H1 (cell line): Measurements from ENCODE around the gene MTFR1L. TPM values are rescaled to one million over a fixed set of nuclear protein-coding genes. Genes with fewer than 3 reads are reported as not detected.

Source experiments
- BACH1 ChIP-seq: IDR thresholded peaks from 2 replicates; pipeline ENCODE4 v1.6.1; 2012; ENCODE audit warnings: low read length, improper control_type of control experiment
- CBX8 ChIP-seq: fragments of 300-800, 300-1000 bp; sonication (generic); IDR thresholded peaks from 2 replicates; pipeline ENCODE4 v1.7.1; 2016; ENCODE audit warnings: low read depth, low read length, borderline replicate concordance
- CTCF ChIP-seq, 3 experiments: IDR thresholded peaks; 1 replicate in 2 of 3; 2 replicates in 1 of 3; pipeline versions ENCODE4 v1.5.1 to v1.6.1; 2011; ENCODE audit warnings: low read length in 3 of 3, mild to moderate bottlenecking in 3 of 3, inconsistent platforms in 2 of 3, low read depth in 1 of 3, moderate library complexity in 1 of 3; ENCODE audit not compliant: insufficient read depth in 1 of 3; ENCODE audit errors: control extremely low read depth in 1 of 3
- HDAC6 ChIP-seq: IDR thresholded peaks from one replicate; pipeline ENCODE4 v1.7.1; 2012; ENCODE audit warnings: low read depth, mild to moderate bottlenecking, inconsistent platforms, low read length, moderate library complexity
- JUND ChIP-seq: IDR thresholded peaks from 2 replicates; pipeline ENCODE4 v1.6.1; 2011; ENCODE audit warnings: mild to moderate bottlenecking, improper control_type of control experiment, low read length
- RXRA ChIP-seq: IDR thresholded peaks from 2 replicates; pipeline ENCODE4 v1.6.1; 2011; ENCODE audit warnings: low read depth, mild to moderate bottlenecking, low read length, moderate library complexity; ENCODE audit not compliant: insufficient read depth
- SAP30 ChIP-seq: fragments of 300-600 bp; sonication (generic); IDR thresholded peaks from 2 replicates; pipeline ENCODE4 v1.7.1; 2012; ENCODE audit warnings: low read length, moderate library complexity, mild to moderate bottlenecking, inconsistent platforms; ENCODE audit not compliant: insufficient read depth, insufficient replicate concordance
- SP1 ChIP-seq: IDR thresholded peaks from 2 replicates; pipeline ENCODE4 v1.6.1; 2011; ENCODE audit warnings: low read depth, low read length
- SUZ12 ChIP-seq: fragments of 200-600 bp; sonication (generic); IDR thresholded peaks from 2 replicates; pipeline ENCODE4 v1.6.1; 2012; ENCODE audit warnings: mild to moderate bottlenecking, inconsistent platforms, low read length, moderate library complexity, mixed read lengths
- TCF12 ChIP-seq: IDR thresholded peaks from 2 replicates; pipeline ENCODE4 v1.6.1; 2011; ENCODE audit warnings: low read depth, mild to moderate bottlenecking, low read length
- YY1 ChIP-seq: IDR thresholded peaks from 2 replicates; pipeline ENCODE4 v1.6.1; 2011; ENCODE audit warnings: low read depth, mild to moderate bottlenecking, low read length
- polyA plus RNA-seq, 7 experiments: library from polyadenylated mRNA; depleted of rRNA in 3 of 7; stranded (reverse) in 5 of 7; unstranded in 2 of 7; fragments of >200 nt in 5 of 7; fragments of 200-250 nt in 2 of 7; gene quantifications; 1 replicate in 5 of 7; 2 replicates in 1 of 7; 4 replicates in 1 of 7; pipeline versions ENCODE4 v1.2.1 to v1.2.3, GENCODE V29; 2011 to 2013; ENCODE audit warnings: missing spikeins in 2 of 7, mixed read lengths in 2 of 7
- total RNA-seq: library from RNA; stranded (reverse); fragmentation: NEBNext Ultra II Directional; extraction: Animal tissue kit (Norgen Biotek cat#: 25700); gene quantifications from 2 replicates; pipeline ENCODE4 v1.2.1, GENCODE V29; 2021

Gene MTFR1L
- total and polyA plus RNA-seq, 2 of the 8 experiments (the other 6 are each of a cell fraction or from before 2014, with no cell fraction given), result 20.8 to 23.1 TPM

GRCh38 chr1:25808481-25809244 is 11.1 kb upstream of the MTFR1L start (continued):
- TF ChIP-seq SP1 (no peak), YY1 (no peak), BACH1 (no peak), CBX8 (no peak), RXRA (no peak), CTCF (IDR thresholded peaks at IDR 0.05; ENCODE audit: control extremely low read depth in 1 of 3, insufficient read depth in 1 of 3, low read depth in 1 of 3, low read length in 3 of 3) (no peak), SAP30 (no peak), HDAC6 (no peak), JUND (no peak), SUZ12 (no peak), TCF12 (no peak)
